NCI-H1048 (cell line): Measurements from ENCODE around the gene IFRD1.

Source experiments
- DNase-seq: peaks from one replicate; lab custom pipeline; 2025; lab: John Stamatoyannopoulos, UW

The IFRD1 gene, protein sequence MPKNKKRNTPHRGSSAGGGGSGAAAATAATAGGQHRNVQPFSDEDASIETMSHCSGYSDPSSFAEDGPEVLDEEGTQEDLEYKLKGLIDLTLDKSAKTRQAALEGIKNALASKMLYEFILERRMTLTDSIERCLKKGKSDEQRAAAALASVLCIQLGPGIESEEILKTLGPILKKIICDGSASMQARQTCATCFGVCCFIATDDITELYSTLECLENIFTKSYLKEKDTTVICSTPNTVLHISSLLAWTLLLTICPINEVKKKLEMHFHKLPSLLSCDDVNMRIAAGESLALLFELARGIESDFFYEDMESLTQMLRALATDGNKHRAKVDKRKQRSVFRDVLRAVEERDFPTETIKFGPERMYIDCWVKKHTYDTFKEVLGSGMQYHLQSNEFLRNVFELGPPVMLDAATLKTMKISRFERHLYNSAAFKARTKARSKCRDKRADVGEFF

DNA sequence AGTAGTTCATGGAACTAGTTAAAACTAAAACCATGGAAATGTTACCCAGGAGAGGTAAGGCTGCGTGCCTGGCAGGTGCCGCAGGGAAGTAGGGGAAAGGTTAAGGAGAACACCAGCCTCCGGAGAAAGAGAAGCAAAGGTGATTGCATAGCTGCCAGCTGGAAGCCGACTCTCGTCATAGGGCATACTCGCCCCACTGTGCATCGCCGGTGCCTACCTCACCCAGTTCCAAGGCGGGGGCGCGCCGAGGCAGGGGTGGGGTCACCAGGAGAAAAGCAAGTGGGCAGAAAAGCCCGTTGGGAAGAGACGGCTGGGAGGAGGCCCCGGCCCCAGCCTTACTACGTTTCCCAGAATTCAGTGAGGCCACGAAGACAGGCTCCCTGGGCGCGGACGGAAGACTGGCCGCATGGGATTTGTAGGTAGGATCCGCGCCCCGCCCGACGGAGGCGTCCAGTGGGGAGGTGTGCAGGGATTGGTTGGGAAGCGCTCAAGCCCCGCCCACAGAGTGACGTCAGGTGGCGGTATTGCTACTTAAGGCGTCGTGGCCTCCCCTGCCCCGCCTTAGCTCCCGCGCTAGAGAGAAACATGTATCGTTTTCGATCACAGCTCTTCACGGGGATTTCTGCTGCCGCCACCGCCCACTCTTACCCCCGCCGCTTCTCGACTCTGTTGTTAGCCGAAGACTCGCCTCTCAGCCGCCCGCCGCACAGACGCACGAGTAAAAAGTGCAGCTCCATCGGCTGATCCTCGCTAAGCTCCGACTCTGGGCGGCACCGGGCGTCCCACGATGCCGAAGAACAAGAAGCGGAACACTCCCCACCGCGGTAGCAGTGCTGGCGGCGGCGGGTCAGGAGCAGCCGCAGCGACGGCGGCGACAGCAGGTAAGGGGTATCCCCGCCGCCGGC is at the start of gene IFRD1:
TSS of gene IFRD1 (plus strand) at position 559 of the 905 bp plus-strand sequence. CDS start at position 788, 229 bp downstream.
- DNase-seq = peak; percentile 96

DNA sequence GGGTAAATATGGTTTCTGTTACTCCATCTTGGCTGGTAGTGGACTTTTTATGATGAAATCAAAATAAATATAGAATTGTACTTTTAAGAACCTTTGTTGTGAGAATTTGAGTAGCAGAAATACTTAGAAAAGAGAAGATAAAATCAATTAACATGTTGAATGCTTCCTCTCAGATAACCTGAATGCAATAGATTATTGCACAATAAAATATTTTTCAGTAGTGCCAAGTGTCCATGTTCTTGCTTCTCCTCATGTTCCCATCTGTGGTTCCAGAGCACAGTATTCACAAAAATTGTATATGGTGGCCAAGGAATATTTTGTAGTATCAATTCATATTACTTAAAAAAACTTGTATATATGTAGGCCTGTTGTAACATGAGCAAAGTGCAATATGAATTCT is 45.9 kb upstream of the IFRD1 start:
- DNase-seq = no peak

DNA sequence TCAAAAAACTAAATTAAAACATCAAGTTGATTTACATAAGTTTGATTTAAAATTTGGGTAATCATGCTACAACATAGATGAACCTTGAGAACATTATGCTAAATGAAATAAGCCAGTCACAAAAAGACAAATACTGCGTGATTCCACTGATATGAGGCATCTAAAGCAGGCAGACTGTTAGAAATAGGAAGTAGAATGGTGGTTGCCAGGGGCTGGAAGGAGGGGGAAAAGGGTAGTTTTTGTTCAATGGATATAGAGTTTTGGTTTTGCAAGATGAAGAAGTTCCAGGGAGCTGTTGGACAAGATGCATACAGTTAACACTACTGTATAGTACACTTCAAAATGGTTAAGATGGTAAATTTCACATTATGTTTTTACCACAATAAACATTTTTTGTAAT is 45.0 kb upstream of the IFRD1 start:
- DNase-seq = no peak

DNA sequence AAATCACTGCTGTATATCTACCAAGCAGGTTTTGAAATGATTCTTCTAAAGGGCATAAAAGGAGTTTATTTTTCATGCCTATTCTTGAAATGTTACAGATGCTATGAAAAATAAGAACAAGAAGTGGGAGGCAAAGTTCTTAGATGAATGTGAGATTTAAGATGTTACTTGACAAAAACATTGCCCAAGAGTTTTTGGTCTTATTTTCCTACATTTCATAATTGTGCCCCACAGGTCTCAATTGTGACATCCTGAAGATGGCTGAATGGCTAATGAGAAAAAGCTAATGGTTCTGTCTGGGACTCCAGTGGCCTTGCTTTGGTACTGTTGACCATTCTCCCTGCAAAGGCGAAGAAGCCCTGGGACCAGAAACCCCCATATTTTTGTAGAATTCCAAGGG is 43.0 kb upstream of the IFRD1 start:
- no peak for DNase-seq

DNA sequence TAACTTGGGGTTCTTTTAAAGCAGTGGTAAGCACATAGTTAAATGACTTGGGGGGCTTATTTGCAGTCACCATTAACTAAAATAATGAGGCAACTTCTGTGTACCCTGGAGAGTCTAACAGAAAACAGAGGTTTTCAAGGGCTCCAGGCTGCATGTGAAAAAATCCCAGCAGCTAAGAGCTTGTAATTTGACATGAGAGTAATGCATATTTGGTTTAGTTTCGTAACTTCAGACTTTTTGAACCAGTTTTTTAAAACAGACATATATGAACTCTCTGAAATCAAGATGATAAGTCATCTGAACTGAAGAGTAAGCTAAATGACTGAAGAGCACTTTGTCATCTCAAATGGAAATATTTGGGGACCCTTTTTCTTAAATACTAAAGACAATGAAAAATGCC is 40.2 kb upstream of the IFRD1 start:
- no peak for DNase-seq

DNA sequence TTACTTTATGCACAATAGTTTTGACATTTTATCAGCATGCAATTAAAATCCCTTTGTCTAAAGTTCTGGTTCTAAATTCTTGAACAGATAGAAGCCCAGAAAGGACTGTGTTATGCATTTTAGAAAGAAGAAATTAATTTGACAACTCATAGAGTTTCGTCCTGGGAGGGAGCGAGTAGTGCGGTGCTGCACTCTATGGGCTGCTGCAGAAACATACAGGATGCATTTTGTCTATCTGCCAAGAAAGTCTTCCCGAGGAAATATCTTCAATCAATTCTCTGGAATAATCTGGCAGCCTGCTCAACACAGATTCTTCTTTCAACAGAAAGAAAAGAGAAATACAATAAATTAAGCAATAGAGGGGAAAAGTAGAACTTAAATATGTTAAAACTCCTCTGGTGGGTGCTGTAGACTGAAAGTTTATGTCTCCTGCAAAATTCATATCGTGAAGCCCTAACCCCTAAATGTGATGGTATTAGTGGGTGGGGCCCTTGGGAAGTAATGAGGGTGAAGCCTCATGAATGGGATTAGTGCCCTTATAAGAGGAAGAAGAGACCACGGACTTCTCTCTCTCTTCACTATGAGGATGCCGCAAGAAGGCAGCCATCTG is 39.0 kb upstream of the IFRD1 start:
- no peak for DNase-seq

DNA sequence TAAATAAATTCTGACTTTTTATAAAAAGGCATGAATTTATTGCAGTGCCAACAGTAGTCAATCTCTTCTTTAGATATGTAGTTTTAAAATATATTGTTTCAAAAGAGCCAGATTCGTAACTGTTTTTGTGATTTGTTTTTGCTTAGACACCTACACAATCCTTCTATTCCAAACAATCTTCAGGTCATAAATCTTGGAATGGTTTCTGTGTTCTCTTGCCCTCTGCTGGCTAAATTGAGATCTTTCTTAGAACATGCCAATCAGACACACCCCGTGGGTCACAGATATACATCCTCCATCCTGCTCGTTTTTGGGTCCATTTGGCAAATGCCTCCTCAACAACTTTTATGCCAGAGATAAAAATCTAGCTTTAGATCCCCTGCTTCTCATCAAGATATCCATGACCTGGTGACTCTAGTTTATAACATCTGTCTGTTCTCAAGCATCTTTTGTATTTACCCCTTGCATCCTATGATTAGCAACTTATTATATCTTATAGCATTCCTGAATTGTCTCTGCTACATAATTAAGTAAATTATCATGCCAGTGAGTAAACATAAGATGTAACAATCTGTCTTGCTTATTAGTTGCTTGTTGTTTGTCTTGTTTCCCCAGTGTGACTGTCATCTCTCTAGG is 35.3 kb upstream of the IFRD1 start:
- no peak for DNase-seq

DNA sequence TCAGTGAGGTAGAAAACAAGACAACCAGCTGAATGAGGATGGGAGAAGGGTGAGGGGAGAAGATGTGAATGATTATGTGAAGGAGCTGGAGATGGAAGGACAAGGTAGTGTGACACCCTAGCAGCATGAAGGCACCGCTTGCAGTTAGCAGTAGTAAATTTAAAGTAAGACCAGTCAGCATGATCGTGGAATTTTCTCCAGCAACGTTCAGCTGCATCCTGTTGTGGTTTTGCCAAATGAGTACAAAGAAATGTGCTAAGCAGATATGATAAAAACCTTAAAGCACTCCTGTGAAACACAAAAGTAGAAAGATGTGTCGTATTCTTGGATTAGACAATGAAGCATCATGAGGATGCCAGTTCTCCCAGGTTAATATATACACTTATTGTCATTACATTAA is 34.1 kb upstream of the IFRD1 start:
- no peak for DNase-seq

DNA sequence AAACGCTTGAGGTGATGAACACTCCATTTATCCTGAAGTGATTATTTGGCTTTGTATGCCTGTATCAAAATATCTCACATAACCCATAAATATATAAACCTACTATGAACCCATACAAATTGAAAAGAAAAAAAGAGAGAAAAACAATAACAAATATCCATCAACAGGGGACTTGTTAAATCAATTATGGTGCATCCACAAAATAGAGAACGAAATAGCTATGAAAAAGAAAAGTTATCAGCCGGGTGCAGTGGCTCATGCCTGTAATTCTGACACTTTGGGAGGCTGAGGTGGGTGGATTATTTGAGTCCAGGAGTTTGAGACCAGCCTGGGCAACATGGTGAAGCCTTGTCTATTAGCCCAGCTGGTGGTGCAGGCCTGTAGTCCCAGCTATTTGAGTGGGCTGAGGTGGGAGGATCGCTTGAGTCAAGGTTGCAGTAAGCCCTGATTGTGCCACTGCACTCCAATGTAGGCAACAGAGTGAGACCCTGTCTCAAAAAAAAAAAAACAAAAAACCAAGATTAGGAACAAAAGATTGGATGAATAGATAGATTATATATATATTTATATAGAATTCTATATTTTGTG is 30.6 kb upstream of the IFRD1 start:
- DNase-seq = no peak

DNA sequence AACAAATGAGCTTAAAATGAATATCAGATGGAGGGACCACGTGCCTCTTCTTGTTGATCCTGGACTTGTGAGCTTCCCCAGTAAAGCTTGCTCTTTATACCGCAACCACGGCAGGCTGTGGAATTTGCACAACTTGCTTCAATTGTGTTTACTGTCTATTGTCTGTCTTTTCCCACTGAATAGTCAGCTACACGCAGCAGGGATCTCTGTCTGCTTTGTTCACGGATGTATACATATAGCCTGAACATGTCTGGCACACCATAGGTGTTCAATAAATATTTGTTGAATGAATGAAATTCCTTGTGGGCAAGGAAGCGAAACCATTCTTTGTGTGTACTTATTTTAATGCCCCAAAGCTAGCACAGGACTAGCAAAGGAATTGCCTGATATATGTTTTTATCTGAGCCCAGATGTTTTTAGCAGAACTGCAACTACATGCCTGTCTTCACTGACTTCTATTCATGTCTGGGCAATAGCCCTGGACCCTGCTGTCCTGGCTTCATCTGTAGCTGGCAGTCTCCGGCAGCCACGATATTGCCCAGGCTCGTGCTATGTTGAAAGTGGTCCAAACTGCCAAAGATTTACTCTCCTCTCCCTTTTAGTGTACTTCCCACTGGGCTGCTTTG is 29.9 kb upstream of the IFRD1 start:
- DNase-seq = no peak

DNA sequence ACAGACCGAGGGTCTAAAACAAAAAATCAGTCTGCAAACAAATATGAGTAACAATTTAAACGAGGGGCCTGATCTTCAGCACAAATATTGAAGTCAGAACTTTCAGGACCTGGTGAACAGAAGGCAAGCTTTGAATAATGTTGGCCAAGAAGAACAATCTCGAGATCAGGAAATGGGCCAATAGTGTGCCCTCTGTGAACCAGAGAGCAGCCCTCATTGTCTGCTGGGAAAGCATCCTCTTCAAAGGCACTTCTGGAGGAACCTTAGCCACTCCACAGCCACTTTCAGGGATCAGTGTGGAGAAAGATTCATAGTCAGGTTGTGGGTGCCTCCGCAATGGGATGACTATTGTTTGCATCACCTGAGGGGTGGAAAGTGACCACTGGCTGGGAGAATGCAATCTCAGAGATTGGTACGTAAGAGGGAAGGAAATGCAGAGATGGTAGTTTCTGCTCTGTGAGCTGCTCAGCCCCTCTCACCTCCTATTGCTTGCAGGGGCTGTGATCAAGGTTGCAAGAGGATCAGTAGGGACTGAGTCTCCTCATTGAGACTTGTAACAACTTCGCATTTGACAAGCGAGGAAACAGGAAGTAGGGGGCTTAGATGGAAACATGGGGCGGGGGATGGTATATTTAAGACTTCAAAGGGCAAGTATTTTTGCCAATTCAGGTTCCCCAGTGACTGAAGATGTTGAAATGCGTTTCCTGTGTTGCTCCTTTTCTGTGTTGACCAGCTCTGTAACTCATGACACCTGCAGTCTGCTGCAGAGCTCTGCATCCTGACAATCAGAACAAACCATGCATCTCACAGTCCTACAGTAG is 28.4 kb upstream of the IFRD1 start:
- DNase-seq = no peak

DNA sequence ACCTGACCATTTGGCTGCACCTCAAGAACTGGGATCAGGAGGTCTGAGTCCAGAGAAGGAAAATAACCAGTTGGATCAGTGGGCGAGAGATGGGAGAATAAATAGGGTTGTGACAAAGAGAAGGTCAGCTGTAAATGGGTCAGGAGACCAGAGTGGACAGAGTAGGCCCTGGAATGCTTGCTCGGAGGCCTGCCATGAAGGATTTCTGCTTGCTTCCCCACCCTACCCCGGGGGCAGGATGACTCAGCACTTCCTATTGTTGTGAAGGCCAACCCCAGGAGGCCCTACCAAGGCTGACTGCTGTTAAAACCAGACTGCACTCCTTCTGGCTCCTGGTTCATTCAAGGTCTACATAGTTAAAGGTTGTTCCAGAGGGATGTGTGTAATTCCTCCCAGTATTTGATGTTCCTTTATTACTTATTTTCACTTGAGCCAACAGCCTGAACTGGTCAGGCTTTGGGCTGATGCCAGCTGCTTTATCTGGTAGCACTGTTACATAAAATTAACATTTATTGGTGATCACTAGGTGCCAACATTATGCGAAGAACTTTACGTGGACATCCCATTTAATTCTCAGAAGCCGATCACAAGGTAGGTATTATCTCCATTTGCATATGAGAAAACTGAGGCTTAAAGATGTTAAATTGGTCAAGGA is 27.3 kb upstream of the IFRD1 start:
- no peak for DNase-seq

DNA sequence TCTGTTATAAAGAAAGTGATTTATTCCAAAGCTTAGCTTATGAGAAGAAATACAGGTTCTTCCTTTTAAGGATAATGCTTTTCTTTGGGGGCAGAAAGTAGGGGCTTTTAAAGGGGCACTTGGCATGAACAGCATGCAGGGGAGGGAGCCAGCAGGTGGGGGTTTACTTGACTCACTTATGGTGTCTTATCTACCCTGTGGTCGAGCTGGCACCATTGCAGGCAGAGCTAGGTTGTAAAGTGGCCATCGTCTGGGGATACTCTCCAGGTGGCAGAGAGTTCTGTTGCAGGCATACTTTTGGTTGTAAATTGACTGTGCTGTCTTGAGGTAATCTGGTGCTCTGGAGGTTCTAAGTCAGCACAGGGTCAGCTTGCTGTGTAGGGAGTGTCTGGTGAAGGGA is 26.3 kb upstream of the IFRD1 start:
- no peak for DNase-seq

DNA sequence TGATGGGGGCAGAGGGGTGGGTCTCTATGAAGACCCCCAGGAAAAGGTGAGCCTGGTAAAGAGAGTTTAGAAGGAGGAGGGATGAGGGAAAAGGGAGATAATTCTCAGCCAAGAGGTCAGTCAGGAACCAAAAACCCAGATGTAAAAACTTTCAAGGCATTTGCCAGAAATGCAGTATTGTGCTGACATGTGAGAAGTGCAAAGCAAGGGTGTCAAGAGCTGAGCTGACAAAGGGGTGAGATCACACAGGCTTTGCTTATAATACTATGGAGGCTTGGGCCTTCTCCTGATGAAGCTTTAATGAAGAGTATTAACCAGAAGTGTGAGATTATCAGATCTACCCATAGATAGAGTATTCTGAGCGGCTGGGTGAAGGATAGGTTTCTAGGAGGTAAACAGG is 22.3 kb upstream of the IFRD1 start:
- DNase-seq = no peak

DNA sequence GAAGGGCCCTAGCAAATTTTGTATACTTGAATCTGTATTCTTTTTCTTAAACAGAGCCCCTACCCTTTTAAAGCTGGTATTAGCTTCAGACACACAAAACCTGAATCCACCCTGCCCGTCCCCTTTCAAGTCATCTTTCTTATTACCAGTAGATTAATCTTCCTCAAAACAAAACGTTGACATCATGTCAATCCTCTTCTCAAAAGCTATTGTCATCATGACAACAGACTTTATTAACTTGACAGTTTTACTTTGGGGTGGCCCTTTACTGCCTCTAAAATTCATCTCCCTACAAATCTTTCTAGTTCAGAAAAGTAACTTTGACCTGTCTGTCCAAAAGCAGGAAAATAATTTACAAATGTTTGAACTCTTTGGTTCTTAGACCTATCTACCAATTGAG is 21.5 kb upstream of the IFRD1 start:
- no peak for DNase-seq

DNA sequence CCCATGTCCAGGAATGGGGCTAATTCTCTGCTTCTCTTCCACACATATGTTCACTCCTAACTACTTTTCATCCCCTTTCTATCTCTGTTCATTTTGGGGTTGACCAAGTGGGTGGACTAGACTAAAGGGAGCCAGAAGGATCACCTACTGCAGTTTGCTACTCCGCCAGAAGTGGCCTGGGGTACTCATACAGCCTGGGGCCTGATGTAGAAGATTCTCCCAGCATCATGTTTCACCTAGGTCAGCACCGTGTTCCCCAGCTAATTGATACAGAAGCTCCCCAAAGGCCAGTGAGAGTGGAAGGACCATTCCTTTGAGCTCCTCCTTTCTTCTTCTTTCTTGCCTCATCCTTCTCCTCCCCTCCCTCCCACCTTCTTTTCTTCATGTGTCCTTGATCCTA is 19.6 kb upstream of the IFRD1 start:
- no peak for DNase-seq

DNA sequence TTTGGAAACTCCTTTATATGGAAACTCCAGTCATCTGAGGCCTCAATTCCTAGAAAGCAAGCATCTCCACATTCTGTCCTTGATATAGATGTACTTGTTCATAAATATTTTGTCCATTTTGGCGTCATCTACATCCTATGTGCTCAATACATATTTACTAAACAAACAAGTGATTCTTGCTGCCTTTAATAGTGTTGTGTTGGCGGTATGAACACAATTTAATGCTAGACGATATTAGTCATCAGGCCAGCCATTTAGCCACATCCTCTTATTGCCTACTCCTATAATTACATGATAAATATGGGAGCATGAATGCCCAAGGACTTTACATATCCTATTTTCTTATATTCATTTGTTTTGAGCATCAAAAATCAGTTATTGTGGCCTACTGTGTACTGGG is 18.5 kb upstream of the IFRD1 start:
- no peak for DNase-seq

DNA sequence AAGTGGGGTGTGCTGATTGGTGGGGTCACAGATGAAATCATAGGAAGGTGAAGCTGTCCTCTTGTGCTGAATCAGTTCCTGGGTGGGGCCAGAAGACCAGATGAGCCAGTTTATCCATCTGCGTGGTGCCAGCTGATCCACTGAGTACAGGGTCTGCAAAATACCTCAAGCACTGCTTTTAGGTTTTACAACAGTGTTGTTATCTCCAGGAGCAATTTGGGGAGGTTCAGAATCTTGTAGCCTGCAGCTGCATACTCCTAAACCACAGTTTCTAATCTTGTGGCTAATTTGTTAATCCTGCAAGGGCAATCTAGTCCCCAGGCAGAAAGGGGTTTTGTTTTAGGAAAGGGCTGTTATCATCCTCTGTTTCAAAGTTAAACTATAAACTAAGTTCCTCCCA is 17.0 kb upstream of the IFRD1 start:
- DNase-seq = no peak

DNA sequence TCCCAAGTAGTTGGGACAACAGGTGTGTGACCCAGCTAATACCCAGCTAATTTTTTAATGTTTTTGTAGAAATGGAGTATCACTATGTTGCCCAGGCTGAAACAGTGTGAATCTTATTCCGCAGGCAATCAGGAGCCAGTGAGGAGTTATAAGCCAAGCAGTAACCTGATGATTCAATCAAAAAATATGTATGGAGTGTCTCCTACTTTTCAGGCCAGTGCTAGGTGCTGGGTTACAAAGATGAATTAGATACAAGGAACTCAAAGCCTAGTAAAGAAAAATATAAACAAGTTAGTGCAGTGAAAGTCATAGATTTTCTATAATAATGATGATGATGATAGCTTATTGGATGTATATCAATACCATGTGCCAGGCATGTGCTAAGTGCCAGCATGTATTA is 13.2 kb upstream of the IFRD1 start:
- DNase-seq = no peak

DNA sequence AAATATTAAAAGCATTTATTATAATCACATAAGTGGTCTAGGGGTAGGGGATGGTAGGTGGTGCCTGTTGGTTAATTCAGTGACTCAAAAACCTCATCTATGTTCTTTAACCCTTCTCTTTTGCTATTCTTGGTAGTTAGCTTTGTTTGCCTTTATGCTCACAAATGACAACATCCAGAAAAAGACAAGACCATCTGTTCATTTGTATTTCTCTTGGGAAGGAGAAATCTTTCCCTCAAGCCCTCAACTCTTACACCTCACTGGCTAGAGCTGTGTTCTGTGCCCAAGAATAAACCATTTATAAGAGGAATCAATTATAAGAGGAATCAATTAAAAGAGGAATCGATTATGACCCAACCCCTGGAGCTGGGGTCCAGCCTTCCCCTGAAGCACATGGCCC is 10.8 kb upstream of the IFRD1 start:
- DNase-seq = no peak
